Prostate gland (tissue), 2 donors: Measurements from ENCODE around the gene ETV4. TPM values are rescaled to one million over a fixed set of nuclear protein-coding genes. Genes with fewer than 3 reads are reported as not detected.

Source experiments
- DNase-seq: peaks from one replicate; pipeline ENCODE4 v3.0.0-alpha.2; 2019; ENCODE audit warnings: low spot score
- H3K27ac ChIP-seq, 2 donors: fragments of 200-600 bp; sonication (generic); 2 replicates each; pipeline ENCODE4 v1.5.1; 2017 to 2019
- H3K27me3 ChIP-seq: fragments of 200-600 bp; sonication (generic); replicated peaks from 2 replicates; pipeline ENCODE4 v1.5.1; 2019; ENCODE audit not compliant: insufficient read depth
- H3K36me3 ChIP-seq, 2 donors: fragments of 200-600 bp; sonication (generic); 1 replicate in 1 of 2; 2 replicates in 1 of 2; pipeline versions ENCODE4 v1.5.1 to v1.8.1; 2017 to 2019
- H3K4me1 ChIP-seq: fragments of 200-600 bp; sonication (generic); replicated peaks from 2 replicates; pipeline ENCODE4 v1.5.1; 2019
- H3K4me3 ChIP-seq, 2 donors: fragments of 200-600 bp; sonication (generic); 2 replicates each; pipeline ENCODE4 v1.5.1; 2017 to 2019
- H3K9me3 ChIP-seq: fragments of 200-600 bp; sonication (generic); 2 replicates; pipeline ENCODE4 v1.5.1; 2017
- POLR2A ChIP-seq: fragments of 450-650 bp; IDR thresholded peaks from one replicate; pipeline ENCODE4 v1.6.1; 2016; ENCODE audit warnings: antibody characterized with exemption, mild to moderate bottlenecking
- POLR2AphosphoS5 ChIP-seq: sonication (generic); formaldehyde crosslinking; IDR thresholded peaks from one replicate; pipeline ENCODE4 v1.6.1; 2017; ENCODE audit warnings: antibody characterized with exemption
- WGBS: methylation state at CpG from one replicate; pipeline ENCODE4 v1.1.5; 2018; 5-methylcytosine and 5-hydroxymethylcytosine counted together
- intact Hi-C: fragments of 100-400 bp; cut with DNase I; formaldehyde crosslinking; loops from one replicate; pipeline ENCODE4 v1.14.2; 2022
- total RNA-seq, 2 donors: library from RNA; depleted of rRNA; stranded (reverse); fragments of >200 nt; gene quantifications; one replicate each; pipeline ENCODE4 v1.1.0, GENCODE V29; 2016
- TF ChIP-seq, protein P1 (sequence below), 4 experiments: fragments of 200-600 bp in 2 of 4; fragments of 450-650 bp in 2 of 4; sonication (generic) in 2 of 4; IDR thresholded peaks; 1 replicate in 3 of 4; 2 replicates in 1 of 4; pipeline ENCODE4 v1.5.1; 2016 to 2019; ENCODE audit warnings: antibody characterized with exemption in 4 of 4, mild to moderate bottlenecking in 2 of 4, moderate library complexity in 2 of 4

ETV4 gene
- total RNA-seq, 2 donors from 2014 or later, result 2.9 to 4.0 TPM

GRCh38 chr17:43545383-43545632 lies 832 bp downstream of the ETV4 start:
- Histone ChIP-seq H3K4me3 (peak overlapping the region; percentile 33 to 34), H3K27ac (peak overlapping the region in 1 of 2 donors; percentile 22), H3K4me1 (peaks cover 6% of the 10 kb centered on the region), H3K9me3 (no peaks in the 10 kb centered on the region), H3K36me3 (no peaks in the 10 kb centered on the region), H3K27me3 (peaks cover 2% of the 10 kb centered on the region)
- no peak for TF ChIP-seq POLR2A
- TF ChIP-seq POLR2AphosphoS5, result no peak
- TF ChIP-seq, protein P1, sequence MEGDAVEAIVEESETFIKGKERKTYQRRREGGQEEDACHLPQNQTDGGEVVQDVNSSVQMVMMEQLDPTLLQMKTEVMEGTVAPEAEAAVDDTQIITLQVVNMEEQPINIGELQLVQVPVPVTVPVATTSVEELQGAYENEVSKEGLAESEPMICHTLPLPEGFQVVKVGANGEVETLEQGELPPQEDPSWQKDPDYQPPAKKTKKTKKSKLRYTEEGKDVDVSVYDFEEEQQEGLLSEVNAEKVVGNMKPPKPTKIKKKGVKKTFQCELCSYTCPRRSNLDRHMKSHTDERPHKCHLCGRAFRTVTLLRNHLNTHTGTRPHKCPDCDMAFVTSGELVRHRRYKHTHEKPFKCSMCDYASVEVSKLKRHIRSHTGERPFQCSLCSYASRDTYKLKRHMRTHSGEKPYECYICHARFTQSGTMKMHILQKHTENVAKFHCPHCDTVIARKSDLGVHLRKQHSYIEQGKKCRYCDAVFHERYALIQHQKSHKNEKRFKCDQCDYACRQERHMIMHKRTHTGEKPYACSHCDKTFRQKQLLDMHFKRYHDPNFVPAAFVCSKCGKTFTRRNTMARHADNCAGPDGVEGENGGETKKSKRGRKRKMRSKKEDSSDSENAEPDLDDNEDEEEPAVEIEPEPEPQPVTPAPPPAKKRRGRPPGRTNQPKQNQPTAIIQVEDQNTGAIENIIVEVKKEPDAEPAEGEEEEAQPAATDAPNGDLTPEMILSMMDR (IDR thresholded peaks at IDR 0.05), result no peak
- DNase-seq, result peak; percentile 13
- intact Hi-C loops, result no loop called here
- WGBS, result 0% methylated on average over 15 of the region's 21 CpGs

- peaks cover 2% of the 10 kb centered on the region for H3K27me3 ChIP-seq
- no peak for DNase-seq
- WGBS, result 34% methylated on average over 7 of the region's 7 CpGs
- peaks cover 6% of the 10 kb centered on the region for H3K4me1 ChIP-seq
- no peak overlapping the region for H3K4me3 ChIP-seq
- intact Hi-C loops, result no loop called here
- H3K36me3 ChIP-seq, result no peaks in the 10 kb centered on the region
- H3K27ac ChIP-seq, result no peak overlapping the region
- H3K9me3 ChIP-seq, result no peaks in the 10 kb centered on the region
- TF ChIP-seq POLR2AphosphoS5 (no peak), POLR2A (no peak)
- TF ChIP-seq, protein P1 (IDR thresholded peaks at IDR 0.05), result no peak
These were observed 2.2 kb downstream of the ETV4 start for GRCh38 chr17:43543771-43544575.

DNA sequence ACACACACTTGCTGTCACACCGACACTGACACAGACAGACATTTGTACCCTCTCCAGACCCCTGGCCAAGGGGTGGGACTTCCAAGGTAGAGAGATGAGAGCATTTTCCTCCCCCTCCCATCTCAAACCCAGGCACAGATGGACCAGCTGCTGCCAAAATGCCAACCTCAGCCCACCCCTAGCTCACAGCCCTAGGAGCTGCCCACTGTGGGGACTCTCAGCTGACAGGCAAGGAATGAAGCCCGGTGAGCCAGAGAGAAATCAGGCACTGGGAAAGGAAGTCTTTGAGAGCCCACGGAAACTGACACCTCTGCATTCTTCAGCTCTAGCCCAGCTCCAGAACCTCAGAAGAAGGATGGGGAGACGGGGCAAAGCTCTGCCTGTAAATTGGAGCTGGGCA lies 2.8 kb downstream of the ETV4 start:
- H3K4me1 ChIP-seq, result peaks cover 6% of the 10 kb centered on the region
- no peaks in the 10 kb centered on the region for H3K9me3 ChIP-seq
- TF ChIP-seq, protein P1 (IDR thresholded peaks at IDR 0.05), result no peak
- TF ChIP-seq POLR2A, result no peak
- TF ChIP-seq POLR2AphosphoS5, result no peak
- DNase-seq, result no peak
- no peak overlapping the region for H3K27ac ChIP-seq
- WGBS, result 53% methylated on average over 4 of the region's 4 CpGs
- peaks cover 2% of the 10 kb centered on the region for H3K27me3 ChIP-seq
- no peak overlapping the region for H3K4me3 ChIP-seq
- intact Hi-C loops, result no loop called here
- H3K36me3 ChIP-seq, result no peaks in the 10 kb centered on the region

DNA sequence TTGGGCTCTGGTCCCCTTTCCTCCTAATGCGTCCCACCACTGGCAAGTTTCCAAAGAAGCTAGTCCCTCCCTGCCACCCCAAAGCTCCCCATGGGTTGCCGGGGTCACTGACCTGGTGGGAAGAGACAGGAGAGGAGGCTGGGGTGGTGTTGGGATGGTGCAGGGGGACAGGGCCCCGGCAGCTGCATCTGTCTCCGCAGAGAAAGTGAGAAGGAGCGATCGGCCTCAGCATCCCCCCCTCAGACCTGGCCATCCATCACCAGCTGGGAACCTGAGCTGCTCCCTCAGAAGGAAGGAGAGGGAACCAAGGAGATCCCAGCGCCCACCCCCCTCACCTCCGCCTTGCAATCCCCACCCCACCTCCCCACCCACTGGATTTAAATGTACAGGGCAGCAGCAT lies 3.3 kb downstream of the ETV4 start:
- Histone ChIP-seq H3K36me3 (no peaks in the 10 kb centered on the region), H3K27ac (no peak overlapping the region), H3K9me3 (no peaks in the 10 kb centered on the region), H3K4me3 (no peak overlapping the region), H3K4me1 (peaks cover 6% of the 10 kb centered on the region), H3K27me3 (peaks cover 2% of the 10 kb centered on the region)
- no peak for DNase-seq
- TF ChIP-seq POLR2A, result no peak
- TF ChIP-seq POLR2AphosphoS5, result no peak
- TF ChIP-seq, protein P1 (IDR thresholded peaks at IDR 0.05), result no peak
- intact Hi-C loops, result no loop called here
- WGBS, result 83% methylated on average over 8 of the region's 8 CpGs
